ENCODE results near the gene RIN2.

Gene RIN2, protein sequence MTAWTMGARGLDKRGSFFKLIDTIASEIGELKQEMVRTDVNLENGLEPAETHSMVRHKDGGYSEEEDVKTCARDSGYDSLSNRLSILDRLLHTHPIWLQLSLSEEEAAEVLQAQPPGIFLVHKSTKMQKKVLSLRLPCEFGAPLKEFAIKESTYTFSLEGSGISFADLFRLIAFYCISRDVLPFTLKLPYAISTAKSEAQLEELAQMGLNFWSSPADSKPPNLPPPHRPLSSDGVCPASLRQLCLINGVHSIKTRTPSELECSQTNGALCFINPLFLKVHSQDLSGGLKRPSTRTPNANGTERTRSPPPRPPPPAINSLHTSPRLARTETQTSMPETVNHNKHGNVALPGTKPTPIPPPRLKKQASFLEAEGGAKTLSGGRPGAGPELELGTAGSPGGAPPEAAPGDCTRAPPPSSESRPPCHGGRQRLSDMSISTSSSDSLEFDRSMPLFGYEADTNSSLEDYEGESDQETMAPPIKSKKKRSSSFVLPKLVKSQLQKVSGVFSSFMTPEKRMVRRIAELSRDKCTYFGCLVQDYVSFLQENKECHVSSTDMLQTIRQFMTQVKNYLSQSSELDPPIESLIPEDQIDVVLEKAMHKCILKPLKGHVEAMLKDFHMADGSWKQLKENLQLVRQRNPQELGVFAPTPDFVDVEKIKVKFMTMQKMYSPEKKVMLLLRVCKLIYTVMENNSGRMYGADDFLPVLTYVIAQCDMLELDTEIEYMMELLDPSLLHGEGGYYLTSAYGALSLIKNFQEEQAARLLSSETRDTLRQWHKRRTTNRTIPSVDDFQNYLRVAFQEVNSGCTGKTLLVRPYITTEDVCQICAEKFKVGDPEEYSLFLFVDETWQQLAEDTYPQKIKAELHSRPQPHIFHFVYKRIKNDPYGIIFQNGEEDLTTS

DNA sequence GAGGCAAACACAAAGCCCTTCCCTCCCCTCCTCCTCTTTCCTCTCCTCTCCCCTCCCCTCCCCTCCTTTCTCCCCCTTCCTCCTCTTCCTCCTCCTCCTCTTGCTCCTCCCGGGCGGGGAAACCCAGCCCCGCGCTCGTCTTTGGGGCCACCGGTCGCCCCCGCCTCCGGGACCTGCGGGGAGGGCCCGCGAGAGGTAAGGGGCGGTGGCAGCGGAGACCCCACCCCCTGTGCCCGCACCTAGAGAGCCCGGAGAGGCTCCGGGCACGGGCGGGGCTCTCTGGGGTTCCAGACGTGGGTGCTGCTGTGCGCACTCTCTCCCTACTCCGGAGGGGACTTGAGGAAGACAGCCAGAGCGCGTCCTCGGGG is at the start of gene RIN2:
TSS of gene RIN2 (plus strand) at position 126 of the 368 bp plus-strand sequence. CDS start 131,344 bp downstream, outside the sequence.
- no peaks in the 10 kb centered on the region for H4K20me1 ChIP-seq (ENCODE audit: insufficient read depth, low read length)
- no peaks in the 10 kb centered on the region for H3K79me2 ChIP-seq (ENCODE audit: low read length)
- H3K9me3 ChIP-seq (ENCODE audit: insufficient read depth, low read length): no peaks in the 10 kb centered on the region
- no peak within 1 kb of the TSS for H2AFZ ChIP-seq (ENCODE audit: low read depth, low read length)
- H3K27ac ChIP-seq (ENCODE audit: low read length): no peak within 1 kb of the TSS
- peaks cover 11% of the 10 kb centered on the region for H3K27me3 ChIP-seq (ENCODE audit: low read depth, low read length)
- H3K4me1 ChIP-seq (ENCODE audit: low read length): no peaks in the 10 kb centered on the region
- no peak within 1 kb of the TSS for H3K9ac ChIP-seq (ENCODE audit: low read length)
- H3K4me2 ChIP-seq (ENCODE audit: low read length): no peak within 1 kb of the TSS
- H3K4me3 ChIP-seq (ENCODE audit: low read length): no peak within 1 kb of the TSS
- TF ChIP-seq, protein P1, sequence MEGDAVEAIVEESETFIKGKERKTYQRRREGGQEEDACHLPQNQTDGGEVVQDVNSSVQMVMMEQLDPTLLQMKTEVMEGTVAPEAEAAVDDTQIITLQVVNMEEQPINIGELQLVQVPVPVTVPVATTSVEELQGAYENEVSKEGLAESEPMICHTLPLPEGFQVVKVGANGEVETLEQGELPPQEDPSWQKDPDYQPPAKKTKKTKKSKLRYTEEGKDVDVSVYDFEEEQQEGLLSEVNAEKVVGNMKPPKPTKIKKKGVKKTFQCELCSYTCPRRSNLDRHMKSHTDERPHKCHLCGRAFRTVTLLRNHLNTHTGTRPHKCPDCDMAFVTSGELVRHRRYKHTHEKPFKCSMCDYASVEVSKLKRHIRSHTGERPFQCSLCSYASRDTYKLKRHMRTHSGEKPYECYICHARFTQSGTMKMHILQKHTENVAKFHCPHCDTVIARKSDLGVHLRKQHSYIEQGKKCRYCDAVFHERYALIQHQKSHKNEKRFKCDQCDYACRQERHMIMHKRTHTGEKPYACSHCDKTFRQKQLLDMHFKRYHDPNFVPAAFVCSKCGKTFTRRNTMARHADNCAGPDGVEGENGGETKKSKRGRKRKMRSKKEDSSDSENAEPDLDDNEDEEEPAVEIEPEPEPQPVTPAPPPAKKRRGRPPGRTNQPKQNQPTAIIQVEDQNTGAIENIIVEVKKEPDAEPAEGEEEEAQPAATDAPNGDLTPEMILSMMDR (IDR thresholded peaks at IDR 0.05; ENCODE audit: low read depth, low read length): no peak
- TF ChIP-seq EZH2phosphoT487 (IDR thresholded peaks at IDR 0.05; ENCODE audit: low read depth): no peak
- H3K36me3 ChIP-seq (replicated peaks; ENCODE audit: low read depth, low read length): no peaks in the 10 kb centered on the region

DNA sequence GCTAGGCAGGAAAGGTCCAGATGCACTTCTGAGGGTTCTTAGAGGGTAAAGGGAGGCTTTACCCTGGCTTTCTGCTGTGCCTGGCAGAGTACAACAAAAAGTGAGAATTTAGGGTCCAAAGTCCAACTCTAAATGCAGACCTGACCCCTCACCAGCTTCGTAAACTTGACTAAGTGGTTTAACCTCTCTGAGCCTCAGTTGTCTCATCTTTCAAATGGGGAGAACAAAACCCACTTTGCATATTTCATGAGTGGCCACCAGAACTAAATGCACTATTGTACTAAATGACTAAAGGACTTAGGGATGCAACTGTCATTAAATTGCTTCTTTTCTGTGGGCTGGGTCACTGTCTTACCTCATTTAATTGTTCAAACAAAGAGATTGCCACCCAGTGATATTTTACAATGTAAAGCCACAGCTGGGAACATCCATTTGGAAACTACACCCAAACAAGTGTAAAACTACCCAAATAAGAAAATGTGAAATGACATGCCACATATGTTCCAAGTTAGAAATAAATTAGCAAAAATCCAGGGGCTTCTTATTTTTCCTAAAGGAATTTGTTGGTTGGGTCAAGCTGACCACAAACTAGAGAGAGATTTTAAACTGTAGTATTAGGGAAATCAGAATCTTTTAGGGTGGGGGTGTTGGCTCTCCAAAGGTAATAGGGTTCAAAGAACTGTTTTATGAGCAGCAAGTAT is 48.3 kb upstream of the RIN2 start:
- no peak overlapping the region for H3K4me3 ChIP-seq (ENCODE audit: low read length)
- H3K9ac ChIP-seq (ENCODE audit: low read length): no peak overlapping the region
- peaks cover 60% of the 10 kb centered on the region for H3K27me3 ChIP-seq (ENCODE audit: low read depth, low read length)
- no peak overlapping the region for H2AFZ ChIP-seq (ENCODE audit: low read depth, low read length)
- TF ChIP-seq, protein P1 (IDR thresholded peaks at IDR 0.05; ENCODE audit: low read depth, low read length): no peak
- no peak for TF ChIP-seq EZH2phosphoT487 (IDR thresholded peaks at IDR 0.05; ENCODE audit: low read depth)
- no peaks in the 10 kb centered on the region for H3K79me2 ChIP-seq (ENCODE audit: low read length)
- no peak overlapping the region for H3K27ac ChIP-seq (ENCODE audit: low read length)
- peaks cover 17% of the 10 kb centered on the region for H3K4me1 ChIP-seq (ENCODE audit: low read length)
- no peak overlapping the region for H3K4me2 ChIP-seq (ENCODE audit: low read length)
- H3K36me3 ChIP-seq (replicated peaks; ENCODE audit: low read depth, low read length): no peaks in the 10 kb centered on the region
- no peaks in the 10 kb centered on the region; the same call in 1 of the 2 replicates for H3K9me3 ChIP-seq (ENCODE audit: insufficient read depth, low read length)
- H4K20me1 ChIP-seq (ENCODE audit: insufficient read depth, low read length): no peaks in the 10 kb centered on the region

DNA sequence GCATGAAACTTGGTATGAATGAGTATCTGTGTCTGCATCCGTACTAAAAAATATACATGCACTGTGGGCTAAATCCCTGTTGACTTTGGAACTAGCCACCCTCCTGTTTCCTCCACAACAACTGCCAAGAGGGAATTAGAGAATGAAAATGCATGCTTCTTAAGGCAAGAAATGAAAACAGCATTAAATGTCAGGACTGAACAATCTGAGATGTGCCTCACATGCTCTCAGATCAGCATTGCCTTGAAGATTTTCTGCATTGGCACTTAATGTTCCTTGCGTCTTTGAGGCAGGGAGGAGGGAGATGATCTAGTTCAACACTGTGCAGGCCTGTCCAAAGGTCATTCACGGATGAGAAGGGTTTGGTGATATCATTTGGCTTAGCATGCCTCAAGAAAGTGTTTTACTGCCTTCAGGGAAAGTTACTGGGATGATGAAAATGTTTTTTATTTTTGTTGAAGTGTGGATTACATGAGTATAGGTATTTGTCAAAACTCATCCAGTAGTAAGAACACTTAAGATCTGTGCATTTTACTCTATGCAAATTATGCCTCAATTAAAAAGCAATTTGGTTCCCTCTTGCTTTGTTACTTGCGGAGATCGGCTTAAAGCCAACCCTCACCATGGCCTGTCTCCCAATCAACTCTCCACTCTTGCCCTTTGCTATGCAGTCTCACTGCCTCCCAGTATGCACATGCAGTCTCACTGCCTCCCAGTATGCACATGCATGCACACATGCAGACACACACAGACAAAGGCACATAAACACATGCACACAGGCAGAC is 47.5 kb upstream of the RIN2 start:
- Histone ChIP-seq H3K9ac (ENCODE audit: low read length) (no peak overlapping the region), H3K27ac (ENCODE audit: low read length) (no peak overlapping the region), H4K20me1 (ENCODE audit: insufficient read depth, low read length) (no peaks in the 10 kb centered on the region), H3K4me1 (ENCODE audit: low read length) (peaks cover 17% of the 10 kb centered on the region), H3K9me3 (ENCODE audit: insufficient read depth, low read length) (no peaks in the 10 kb centered on the region; the same call in 1 of the 2 replicates), H2AFZ (ENCODE audit: low read depth, low read length) (no peak overlapping the region), H3K79me2 (ENCODE audit: low read length) (no peaks in the 10 kb centered on the region), H3K27me3 (ENCODE audit: low read depth, low read length) (peaks cover 53% of the 10 kb centered on the region), H3K4me2 (ENCODE audit: low read length) (no peak overlapping the region), H3K4me3 (ENCODE audit: low read length) (no peak overlapping the region), H3K36me3 (replicated peaks; ENCODE audit: low read depth, low read length) (no peaks in the 10 kb centered on the region)
- TF ChIP-seq, protein P1 (IDR thresholded peaks at IDR 0.05; ENCODE audit: low read depth, low read length): no peak
- TF ChIP-seq EZH2phosphoT487 (IDR thresholded peaks at IDR 0.05; ENCODE audit: low read depth): no peak

Measured in OCI-LY3 (cell line).